GM21423 (cell line): ENCODE results near the gene BSPRY.
"Not testable (repeated sequence)": the region's sequence is repeated elsewhere in the genome, so short reads cannot be mapped to it uniquely, and the experiment has no call there.

ENCODE experiments used
- ATAC-seq: cut with Tn5 transposase; IDR thresholded peaks from one replicate; pipeline ENCODE4 v1.9.1; 2021; ENCODE audit warnings: mild to moderate bottlenecking, moderate library complexity; ENCODE audit not compliant: unreplicated experiment

The BSPRY gene

DNA sequence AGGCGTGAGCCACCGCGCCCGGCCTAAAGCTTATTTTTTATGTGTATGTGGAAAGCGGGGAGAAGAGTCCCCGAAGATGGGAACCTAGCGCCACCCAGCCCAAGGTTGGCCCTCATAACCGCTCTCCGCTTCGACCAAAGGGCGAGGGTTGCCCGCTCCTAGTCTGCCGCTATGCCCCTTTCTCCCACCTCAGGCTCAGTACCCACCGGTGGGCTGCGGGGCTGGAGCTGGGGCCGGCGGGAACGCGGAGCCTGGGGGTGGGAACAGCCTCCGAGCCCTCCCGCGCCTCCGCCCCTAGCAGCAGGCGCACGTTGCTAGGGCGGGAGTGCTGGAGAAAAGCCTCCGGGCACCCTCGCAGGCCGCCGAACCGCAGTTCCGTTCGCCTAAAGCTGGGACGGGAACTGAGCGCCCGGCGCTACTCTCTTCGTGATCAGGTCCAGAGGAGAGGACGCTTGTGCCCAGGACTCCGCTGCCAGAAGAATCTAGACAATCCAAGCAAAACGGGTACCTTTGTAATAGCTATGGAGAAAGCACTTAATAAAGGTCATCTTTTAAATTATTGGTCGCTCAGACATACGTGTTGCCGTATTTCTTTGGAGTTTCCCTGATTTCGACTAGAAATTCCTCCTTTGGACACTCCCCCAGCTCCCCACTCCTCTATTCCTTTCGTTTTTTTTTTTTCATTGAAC, 9.2 kb upstream of the BSPRY start, which contains the start of gene WDR31:
Gene WDR31, minus strand, starts transcription at position 265 of the 689 bp plus-strand sequence. CDS start 8,253 bp downstream, outside the sequence.
- peak; percentile 99 for ATAC-seq

DNA sequence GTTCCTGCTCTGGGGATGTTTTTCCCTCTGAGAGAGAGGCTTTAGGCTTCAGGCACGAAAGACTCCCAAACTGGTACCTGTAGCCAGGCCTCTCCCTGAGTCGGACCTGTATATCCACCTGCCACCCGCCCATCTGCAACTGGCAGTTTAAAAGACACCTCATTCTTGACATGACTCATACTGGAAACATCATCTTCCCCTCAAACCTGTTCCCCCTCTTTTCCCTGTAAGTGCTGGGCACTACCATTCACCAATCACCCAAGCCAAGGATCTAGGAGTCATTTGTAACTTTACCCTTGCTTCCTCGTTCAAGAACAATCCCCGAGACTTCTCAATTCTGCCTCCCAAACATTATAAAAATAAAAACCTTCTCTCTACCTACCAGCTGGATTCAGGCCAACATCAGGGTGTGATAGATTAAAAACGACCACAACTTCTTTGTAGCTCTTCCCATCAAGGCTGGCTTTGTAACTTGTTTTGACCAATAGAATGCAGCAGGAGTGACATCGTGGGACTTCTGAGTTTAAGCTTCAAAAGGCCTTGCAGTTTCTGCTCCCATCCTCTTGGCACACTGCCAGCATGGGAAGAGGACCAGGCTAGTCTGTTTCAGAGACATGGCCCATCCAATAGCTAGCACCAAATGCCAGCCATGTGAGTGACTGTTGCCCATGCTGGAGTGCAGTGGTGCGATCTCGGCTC, 7.5 kb upstream of the BSPRY start:
- no peak for ATAC-seq

DNA sequence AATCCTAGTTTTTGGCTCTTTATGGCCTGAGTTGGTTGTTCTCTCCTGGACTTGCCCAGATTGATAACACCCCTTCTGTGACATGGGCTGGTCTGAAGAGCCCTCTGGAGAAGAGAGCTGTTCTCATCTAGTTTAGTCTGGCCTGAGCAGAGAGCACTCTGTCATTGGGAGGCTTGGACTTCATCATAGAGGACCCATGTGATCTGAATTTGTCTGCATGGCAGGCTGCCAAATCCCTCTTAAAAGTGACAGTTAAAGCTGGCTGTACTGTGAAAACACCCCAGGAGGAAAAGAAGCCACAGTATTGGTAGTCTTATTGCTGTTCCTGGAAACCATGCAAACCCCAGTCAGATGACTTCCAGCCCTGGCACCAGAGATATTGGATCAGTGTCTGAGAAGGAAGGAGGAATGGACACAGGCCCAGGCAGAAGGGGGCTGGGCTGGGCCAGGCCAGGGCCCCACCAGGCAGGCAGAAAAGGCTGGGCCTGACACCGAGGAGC, 5.6 kb upstream of the BSPRY start:
- ATAC-seq = no peak

DNA sequence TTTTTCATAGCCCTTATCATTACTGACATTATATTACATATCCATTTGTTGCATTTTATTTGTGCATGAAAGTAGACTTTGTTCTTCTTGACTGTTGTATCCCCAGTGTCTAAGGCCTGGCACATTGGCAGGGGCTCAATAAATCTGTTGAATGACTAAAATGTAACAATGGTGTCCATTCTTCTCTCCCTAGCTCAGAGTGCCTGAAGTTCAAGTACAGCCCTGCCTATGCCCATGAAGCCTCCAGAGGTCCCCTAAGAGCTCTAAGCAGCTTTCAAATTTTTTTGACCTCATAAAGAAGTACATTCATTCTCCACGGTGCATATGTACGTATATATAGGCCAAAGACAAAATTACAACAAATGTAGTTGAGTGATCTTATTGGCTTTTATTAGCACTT, 4.2 kb upstream of the BSPRY start:
- no peak for ATAC-seq

DNA sequence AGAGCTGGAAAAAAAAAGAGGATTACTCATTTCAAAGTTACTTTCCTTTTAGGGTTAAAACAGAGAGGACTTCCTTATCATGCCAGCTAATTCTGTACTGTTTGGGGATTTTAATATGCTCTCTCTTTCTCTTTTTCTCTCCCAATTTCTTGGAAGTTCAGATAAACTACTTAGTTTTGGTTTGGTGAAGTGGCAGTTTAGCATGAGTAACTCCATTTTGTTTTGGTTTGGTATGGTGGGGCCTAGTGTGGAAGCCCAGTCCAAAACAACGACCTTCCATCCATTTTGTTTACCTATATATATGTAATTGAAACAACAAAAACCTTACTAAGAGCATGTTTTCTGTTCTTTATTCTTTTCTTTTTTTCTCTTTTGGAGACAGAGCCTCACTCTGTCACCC, 3.7 kb upstream of the BSPRY start:
- ATAC-seq = no peak

DNA sequence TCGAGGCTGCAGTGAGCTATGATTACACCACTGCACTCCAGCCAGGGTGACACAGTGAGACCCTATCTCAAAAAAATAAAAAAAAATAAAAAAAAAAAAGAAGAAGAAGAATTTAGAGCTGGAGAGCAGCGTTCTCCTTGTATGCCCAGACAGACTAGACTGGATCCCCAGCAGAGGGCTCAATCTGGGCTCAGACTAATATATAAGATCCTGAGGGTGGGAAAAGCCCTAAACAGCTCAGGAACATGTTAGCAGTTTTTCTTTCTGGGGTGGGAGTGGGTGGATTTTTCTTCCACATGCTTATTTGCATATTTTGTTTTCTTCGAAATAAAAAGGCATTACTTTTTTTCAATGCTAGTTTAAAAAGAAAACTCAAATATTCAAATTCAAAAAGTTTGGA, 904 bp upstream of the BSPRY start:
- ATAC-seq = no peak

DNA sequence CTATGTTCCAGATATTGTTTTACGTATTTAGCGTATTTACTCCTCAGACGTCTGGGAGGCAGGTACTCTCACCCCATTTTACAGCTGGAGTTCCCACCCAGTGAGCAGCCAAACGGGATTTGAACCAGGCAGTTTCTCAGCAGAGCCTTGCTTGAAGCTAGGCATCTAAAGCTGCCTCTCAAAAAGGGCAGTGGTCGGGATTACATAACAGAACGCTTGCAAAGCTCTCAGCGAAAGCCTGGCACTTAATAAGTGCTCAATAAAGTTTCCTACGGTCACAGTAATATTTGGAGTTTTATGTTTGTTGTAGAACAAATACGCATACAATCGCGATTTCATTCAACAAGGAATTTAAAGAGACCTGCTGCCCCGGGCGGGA, 286 bp upstream of the BSPRY start:
- no peak for ATAC-seq

DNA sequence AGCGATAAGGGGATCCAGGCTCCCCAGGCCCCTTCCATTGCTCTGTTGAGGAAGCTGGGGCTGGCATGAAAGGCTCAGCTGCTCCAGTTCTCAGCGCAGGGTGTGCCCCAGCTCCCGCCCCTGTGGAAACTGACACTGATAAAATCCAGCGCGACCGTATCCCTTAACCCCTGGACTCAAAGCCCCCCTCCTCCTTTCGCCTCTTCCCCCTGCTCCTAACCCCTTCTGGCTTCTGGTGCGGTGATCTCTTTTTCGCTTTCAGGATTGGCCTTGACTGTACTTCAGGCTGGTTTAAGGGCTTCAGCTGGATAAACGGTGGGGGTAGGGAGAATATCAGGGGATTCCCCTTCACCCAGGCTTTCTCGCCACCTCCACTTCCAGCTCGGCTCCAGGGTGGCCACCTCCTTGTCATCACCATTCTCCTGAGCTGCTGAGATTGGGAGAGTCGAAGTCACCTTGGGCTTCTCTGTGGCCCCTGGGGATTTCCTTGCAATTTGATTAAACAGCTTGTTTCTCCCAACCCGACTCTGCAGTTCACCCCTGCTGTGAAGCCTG, 843 bp downstream of the BSPRY start:
- no peak for ATAC-seq

DNA sequence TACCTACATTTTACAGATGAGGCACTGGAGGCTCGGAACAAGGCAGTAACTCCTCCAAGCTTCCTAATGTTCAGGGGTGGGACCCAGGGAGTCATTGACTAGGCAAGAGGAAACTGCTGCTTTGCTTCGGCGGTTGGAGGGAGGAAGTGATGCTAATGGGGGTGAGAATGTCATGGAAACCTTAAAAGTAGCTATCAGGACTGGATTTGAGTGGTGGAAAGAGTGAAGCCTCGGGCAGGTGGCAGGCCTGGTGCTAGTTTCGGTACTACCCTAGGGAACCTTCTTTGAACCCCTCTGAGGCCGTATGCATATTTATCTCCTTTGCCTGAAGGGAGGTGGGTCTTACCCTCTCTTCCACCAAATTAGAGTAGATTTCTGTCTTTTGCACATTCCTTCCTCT, 1.6 kb downstream of the BSPRY start:
- peak; percentile 42 for ATAC-seq

DNA sequence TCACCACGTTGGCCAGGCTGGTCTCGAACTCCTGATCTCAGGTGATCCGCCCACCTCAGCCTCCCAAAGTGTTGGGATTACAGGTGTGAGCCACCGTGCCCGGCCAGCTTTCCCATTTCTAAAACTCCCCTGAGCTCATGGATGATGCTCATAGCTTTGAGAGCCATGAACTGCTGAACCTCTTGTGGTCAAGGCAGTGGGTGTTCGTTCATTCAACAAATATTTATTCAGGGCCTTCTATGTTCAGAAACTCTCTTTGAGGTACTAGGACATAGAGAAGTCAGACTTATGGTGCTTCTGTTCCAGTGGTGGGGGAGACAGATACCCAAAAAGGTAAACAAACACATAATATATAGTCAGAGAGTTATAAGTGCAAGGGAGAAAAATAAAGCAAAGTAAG, 2.7 kb downstream of the BSPRY start:
- ATAC-seq = no peak

DNA sequence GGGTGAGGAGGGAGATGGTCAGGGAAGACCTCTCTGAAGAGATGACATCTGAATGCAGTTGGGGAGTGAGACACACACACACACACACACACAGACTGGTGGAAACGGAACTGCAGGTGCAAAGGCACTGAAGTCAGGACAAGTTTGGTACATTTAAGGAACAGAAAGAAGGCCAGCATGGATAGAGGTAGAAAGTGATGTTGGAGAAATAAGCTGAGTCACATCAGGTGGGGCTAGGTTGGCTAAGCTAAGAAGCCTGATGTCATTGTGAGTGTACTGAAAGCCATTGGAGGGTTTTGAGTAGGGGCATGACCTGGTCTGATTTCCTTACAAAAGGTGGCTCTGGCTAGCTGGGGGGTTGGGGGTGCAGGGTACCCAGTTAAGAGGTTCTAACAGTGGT, 3.1 kb downstream of the BSPRY start:
- ATAC-seq = no peak

DNA sequence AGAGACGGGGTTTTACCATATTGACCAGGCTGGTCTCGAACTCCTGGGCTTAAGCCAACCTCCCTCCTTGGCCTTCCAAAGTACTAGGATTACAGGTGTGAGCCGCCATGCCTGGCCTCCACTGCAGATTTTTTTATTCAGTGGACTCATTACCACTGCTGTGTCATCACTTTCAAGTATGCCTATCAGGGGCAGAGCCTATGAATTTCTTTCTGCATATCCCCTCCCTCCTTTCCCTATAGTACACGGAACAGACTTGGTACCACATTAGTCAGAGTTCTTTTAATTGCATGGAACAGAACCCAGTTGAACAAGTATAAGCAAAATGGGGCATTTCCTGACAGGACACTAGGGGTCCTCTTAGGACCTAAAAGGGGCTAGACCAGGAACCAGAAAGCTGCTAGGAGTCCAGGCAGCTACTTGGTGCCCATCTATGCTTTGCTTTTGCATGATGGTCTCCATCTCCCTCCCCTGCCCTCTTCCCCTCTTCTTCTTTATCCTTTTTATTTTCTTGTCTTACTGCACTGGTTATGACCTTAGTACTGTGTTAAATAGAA, 5.8 kb downstream of the BSPRY start:
- ATAC-seq = no peak

DNA sequence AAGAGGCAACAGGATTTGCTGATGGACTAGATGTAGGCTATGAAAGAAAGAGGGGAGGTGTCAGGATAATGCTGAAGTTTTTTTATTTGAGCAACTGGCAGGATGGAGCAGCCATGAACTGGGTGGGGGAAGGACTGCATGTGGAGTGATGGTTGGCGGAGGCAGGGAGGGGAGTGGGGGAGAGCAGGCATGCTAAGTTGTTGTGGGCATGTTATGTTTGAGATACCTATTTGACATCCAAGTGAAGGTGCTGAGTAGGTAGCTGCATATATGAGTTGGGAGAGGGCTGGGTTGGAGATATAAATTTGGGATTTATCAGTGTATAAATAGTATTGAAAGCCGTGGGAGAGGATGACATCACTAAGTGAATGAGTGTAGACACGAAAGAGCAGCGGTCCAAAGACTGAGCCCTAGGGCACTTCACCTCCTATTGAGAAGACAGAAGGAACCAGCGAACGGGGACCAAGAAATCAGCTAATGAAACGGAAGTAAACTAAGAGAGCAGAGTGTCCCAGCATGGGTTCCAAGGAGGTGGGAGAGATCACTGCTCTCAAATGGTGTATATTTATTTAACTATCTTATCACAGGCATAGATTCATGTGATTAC, 7.4 kb downstream of the BSPRY start:
- no peak for ATAC-seq

DNA sequence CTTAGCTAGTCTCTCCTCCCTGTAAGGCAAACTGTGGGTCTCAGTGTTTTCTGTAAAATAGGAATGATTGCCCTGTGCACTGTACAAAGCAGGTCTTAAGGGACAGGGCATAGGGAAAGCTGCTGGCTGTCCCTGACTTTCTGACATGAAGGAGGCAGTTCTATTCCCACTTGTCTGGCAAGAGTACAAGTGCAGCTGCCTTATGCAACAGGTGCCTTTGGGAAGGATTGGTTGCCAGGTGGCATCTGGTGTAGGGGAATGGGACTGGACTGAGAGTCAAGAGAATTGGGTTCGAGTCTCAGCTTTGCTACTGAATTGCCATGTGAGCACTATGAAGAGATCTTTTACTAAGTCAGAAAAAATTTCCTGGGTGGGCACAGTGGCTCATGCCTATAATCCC, 10.0 kb downstream of the BSPRY start:
- ATAC-seq = no peak

DNA sequence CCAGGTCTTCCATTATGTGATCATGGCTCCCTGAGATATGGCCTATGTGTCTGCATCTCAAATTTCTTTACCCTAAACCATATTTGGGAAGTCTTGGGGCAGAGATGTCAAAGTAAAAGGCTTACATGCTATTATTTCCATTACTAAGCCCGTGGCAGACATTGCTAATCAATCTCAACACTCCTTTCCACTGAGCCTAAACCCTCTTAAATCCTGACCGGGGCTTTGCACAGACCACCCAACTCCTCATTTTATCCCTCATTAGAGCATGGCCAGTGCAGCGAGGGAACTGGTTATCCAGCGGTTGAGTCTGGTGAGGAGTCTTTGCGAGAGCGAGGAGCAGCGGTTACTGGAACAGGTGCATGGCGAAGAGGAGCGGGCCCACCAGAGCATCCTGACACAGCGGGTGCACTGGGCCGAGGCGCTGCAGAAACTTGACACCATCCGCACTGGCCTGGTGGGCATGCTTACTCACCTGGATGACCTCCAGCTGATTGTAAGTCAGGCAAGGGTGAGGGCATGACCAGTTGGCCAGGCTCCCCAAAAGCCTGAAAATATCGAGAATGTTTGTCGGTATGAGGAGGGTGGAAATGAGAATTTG, 11.0 kb downstream of the BSPRY start:
- no peak for ATAC-seq

DNA sequence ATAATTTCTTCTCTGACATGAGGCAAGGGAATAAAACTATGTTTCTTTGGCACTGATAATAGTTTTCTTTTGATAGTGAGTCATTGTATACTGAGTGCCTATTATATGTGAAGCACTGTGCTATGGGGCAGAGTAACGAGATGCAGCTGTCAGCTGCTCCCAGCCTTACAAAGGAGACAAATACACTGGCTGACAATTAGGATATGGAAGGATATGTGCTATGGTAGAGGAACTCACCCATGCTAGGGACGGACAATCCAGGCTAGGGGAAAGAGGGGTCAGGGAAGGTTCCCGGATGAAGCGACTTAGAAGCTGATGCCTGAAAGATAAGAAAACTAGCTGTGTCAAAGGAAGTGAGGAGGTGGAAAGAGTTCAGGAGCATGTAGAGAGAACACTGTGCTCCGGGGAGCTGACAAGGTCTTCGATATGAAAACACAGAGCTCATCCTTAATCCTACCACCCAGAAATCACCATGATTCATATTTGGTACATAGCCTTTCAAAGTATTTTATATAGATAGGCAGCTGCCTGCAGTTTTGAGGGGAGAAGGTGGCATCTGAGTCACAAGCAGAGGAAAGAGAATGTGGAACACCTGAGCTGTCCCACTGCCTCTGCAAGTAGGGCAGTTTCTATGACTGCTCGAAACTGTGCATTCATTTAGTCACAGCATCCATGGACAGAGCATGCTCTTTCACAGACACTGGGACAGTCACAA, 12.1 kb downstream of the BSPRY start:
- no peak for ATAC-seq

DNA sequence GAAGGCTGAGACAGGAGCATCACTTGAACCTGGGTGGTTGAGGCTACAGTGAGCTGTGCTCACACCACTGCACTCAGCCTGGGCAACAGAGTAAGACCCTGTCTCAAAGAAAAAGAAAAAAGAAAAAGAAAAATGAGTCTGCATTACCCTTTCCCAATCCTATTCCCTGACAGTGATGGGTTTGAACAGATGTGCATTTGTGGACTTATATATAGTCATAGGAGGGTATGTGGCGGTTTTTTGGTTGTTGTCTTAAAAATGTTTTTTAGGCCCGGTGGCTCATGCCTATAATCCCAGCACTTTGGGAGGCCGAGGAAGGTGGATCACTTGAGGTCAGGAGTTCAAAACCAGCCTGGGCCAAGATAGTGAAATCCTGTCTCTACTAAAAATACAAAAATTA, 14.0 kb downstream of the BSPRY start:
- ATAC-seq = no peak

DNA sequence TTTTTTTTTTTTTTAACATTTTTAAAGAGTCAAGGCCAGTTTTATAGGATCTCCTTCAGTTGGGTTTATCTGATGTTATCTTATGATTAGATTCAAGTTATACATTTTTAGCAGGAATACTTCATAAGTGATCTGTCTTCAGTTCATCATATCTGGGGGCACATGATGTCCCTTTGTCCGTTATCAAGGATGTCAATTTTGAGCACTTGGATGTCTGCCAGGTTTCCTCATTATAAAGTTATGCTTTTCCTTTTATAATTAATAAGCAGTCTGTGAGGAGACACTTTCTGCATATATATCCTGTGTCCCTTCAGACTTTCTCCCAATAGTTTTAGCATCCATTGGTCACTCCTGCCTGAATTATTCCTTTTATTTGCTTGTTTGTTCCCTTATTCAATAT, 15.6 kb downstream of the BSPRY start:
- no peak for ATAC-seq

DNA sequence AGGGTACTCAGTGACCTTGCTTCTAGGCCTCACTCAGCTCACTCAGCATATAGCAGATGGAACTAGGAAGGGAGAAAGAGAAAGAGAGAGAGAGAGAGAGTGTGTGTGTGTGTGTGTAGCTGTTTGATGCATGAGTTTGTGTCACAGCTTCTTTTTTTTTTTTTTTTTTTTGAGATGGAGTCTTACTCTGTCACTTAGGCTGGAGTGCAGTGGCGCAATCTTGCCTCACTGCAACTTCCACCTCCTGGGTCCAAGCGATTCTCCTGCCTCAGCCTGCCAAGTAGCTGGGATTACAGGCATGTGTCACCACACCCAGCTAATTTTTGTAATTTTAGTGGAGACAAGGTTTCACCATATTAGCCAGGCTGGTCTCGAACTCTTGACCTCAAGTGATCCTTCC, 16.3 kb downstream of the BSPRY start:
- ATAC-seq = not testable (repeated sequence)

DNA sequence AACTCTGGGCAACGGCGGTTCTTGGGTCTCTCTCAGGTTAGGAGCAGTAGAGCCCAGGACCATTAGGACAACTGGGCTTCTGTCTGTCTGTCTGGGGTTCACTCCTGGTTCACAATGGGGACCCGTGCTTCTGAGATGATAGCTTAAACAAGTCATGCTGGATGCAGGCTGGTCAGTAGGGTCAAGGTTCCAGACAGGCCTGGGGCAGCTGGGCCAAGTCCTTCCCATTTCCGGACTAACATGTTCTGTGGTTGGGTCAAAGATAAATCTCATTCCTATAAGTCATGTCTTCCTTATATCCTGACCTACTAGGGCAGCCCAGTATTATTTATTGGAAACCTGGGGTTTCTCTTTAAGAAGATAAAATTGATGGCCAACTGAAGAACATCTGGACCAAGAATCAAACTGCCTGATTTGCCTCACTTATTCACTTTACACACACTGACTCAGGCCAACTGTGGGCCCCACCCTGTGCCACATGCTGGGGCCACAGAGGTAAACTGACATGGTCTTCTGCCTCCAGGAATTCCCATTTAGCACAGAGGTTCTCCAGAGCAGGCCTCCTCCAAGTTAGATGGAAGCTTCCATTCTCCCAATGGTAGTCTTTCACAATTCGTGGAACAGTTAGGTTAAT, 19.1 kb downstream of the BSPRY start:
- no peak for ATAC-seq
